ENCODE data around the gene GPC6.

Gene GPC6

DNA sequence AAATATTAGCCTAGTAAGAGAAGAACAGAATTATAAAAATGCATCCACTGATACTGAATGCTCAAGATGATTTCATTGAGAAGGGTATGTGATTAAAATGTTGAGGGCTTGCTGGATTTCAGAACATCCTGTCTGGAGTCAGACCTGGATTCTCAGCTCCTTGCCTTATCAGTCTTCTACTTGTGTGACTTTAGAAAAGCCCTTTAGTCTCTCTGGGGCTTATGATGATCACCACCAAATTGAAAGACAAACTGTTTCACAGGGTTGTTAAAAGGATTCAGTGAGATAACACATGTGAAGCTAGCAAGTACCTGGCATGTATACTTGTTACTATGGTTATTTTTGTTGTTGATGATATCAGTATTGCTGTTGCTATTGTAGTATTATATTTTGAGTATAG is 118.4 kb downstream of the GPC6 start:
- Mint-ChIP-seq H3K4me3 (no peak overlapping the region), H3K4me1 (no peaks in the 10 kb centered on the region), H3K36me3 (no peaks in the 10 kb centered on the region), H3K27me3 (no peaks in the 10 kb centered on the region), H3K9me3 (peaks cover 4% of the 10 kb centered on the region), H3K27ac (no peak overlapping the region)
- ATAC-seq = no peak

DNA sequence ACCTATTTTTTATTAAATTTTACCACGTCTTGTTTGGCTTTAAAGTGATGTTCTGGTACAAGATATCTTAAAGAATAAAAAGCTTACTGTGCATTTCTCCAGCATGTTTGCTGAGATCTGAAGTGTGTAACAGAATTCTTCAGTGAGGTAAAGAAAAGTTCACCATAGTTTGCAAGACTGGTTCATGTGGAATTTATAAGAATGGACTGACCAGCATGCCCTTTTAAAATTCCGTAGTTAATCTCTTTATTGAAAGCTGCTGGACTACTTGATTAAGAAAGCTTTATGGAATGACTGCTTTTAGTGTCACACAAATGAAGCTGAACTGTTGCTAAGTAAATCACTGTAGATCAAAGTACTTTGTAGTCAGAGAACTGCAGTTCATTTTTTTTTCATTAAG is 119.2 kb downstream of the GPC6 start:
- Mint-ChIP-seq H3K9me3 (peaks cover 4% of the 10 kb centered on the region), H3K27me3 (no peaks in the 10 kb centered on the region), H3K4me1 (no peaks in the 10 kb centered on the region), H3K27ac (no peak overlapping the region), H3K4me3 (no peak overlapping the region), H3K36me3 (no peaks in the 10 kb centered on the region)
- ATAC-seq = no peak

- H3K36me3 Mint-ChIP-seq = no peaks in the 10 kb centered on the region
- ATAC-seq = no peak
- H3K9me3 Mint-ChIP-seq = peaks cover 10% of the 10 kb centered on the region
- H3K4me1 Mint-ChIP-seq = no peaks in the 10 kb centered on the region
- H3K4me3 Mint-ChIP-seq = no peak overlapping the region
- H3K27me3 Mint-ChIP-seq = no peaks in the 10 kb centered on the region
- H3K27ac Mint-ChIP-seq = no peak overlapping the region
These were observed 126.0 kb downstream of the GPC6 start for GRCh38 chr13:93352616-93353015.

DNA sequence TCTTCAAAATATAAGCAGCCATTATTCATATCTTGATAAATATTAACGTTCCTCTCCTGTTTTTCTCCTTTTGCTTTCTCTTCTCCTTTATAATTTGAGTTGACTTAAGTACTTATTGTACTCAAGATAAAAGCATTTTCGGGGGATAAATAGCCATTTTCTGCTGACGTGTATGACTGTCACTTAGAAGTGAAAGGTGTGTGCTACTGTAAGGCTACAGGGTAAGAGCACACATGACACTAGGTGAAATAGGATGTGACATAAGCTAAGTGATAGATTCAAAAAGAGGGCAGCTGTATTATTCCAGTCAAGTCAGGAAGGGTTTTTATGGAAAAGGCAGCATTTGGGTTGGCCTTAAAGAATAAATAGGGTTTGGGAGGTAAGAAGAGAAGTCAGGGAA is 128.5 kb downstream of the GPC6 start:
- Mint-ChIP-seq H3K27ac (no peak overlapping the region), H3K4me1 (no peaks in the 10 kb centered on the region), H3K36me3 (no peaks in the 10 kb centered on the region), H3K27me3 (no peaks in the 10 kb centered on the region), H3K4me3 (no peak overlapping the region), H3K9me3 (peaks cover 10% of the 10 kb centered on the region)
- no peak for ATAC-seq

DNA sequence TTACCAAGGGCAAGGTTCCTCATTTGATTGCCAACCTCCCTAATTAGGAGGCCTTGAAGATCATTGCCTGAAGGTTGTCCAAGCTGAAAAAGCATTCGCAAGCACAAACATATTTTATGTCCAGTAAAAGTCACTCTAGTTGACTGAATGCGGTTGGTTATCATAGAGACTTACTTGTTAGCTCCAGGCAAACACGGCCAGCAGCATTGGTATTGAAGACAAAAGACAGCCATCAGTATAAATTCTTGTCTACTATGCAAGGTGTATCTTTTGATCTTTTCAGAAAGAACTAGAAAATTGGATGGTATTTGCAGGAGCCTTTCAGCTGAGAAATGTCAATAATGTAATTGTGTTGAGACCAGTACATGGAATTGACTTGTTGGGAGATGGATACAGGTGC is 129.9 kb downstream of the GPC6 start:
- H3K36me3 Mint-ChIP-seq = no peaks in the 10 kb centered on the region
- peaks cover 10% of the 10 kb centered on the region for H3K9me3 Mint-ChIP-seq
- no peaks in the 10 kb centered on the region for H3K4me1 Mint-ChIP-seq
- ATAC-seq = no peak
- H3K4me3 Mint-ChIP-seq = no peak overlapping the region
- H3K27me3 Mint-ChIP-seq = no peaks in the 10 kb centered on the region
- no peak overlapping the region for H3K27ac Mint-ChIP-seq

DNA sequence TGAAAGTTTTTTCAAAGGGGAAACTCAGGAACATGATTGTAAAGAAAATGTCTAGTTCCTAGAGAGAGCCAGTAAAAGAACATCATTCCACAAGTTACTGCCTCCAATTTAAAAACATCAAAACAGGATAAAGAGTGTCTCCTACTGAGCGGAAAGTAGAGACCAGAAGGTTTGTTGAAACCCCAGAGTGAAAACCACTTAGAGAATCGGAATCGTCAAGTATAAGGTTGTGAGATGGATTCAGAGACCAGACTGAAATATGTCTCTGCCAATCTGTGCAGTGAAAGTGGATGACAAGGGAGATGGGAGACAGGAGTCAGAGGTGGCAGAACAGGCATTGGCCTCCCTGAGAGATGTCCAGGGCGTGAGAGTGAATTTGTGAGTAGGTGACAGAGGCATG is 133.4 kb downstream of the GPC6 start:
- Mint-ChIP-seq H3K4me3 (no peak overlapping the region), H3K27me3 (no peaks in the 10 kb centered on the region), H3K36me3 (no peaks in the 10 kb centered on the region), H3K9me3 (peaks cover 7% of the 10 kb centered on the region), H3K4me1 (no peaks in the 10 kb centered on the region), H3K27ac (no peak overlapping the region)
- no peak for ATAC-seq

- Mint-ChIP-seq H3K36me3 (no peaks in the 10 kb centered on the region), H3K4me1 (no peaks in the 10 kb centered on the region), H3K4me3 (no peak overlapping the region), H3K27ac (no peak overlapping the region), H3K9me3 (peaks cover 3% of the 10 kb centered on the region), H3K27me3 (no peaks in the 10 kb centered on the region)
- no peak for ATAC-seq
These were observed 135.1 kb downstream of the GPC6 start for GRCh38 chr13:93361703-93362102.

DNA sequence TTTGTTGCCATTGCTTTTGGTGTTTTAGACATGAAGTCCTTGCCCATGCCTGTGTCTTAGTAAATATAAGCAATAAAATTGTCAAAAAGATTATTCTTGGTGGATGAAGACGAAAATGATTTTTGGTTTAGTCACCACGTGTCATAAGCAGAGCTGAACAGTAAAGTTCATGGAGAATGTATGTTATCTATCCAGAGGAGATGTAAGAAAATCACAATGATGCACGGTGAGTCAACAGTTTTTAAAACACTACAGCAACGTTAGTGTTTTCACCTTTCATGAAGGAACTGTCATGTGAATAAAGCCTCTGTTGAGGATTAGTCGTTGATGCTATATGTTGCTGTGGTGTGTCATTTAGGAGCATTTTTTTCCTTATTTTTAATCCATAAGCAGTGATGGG is 137.6 kb downstream of the GPC6 start:
- Mint-ChIP-seq H3K9me3 (peaks cover 3% of the 10 kb centered on the region), H3K4me3 (no peak overlapping the region), H3K4me1 (no peaks in the 10 kb centered on the region), H3K27me3 (no peaks in the 10 kb centered on the region), H3K36me3 (no peaks in the 10 kb centered on the region), H3K27ac (no peak overlapping the region)
- ATAC-seq = no peak

GRCh38 chr13:93368296-93368695 is 141.7 kb downstream of the GPC6 start:
- Mint-ChIP-seq H3K27me3 (no peaks in the 10 kb centered on the region), H3K9me3 (peaks cover 3% of the 10 kb centered on the region), H3K36me3 (no peaks in the 10 kb centered on the region), H3K27ac (no peak overlapping the region), H3K4me3 (no peak overlapping the region), H3K4me1 (no peaks in the 10 kb centered on the region)
- ATAC-seq = no peak

- no peaks in the 10 kb centered on the region for H3K36me3 Mint-ChIP-seq
- no peak for ATAC-seq
- no peaks in the 10 kb centered on the region for H3K27me3 Mint-ChIP-seq
- no peaks in the 10 kb centered on the region for H3K4me1 Mint-ChIP-seq
- no peak overlapping the region for H3K4me3 Mint-ChIP-seq
- peaks cover 3% of the 10 kb centered on the region for H3K9me3 Mint-ChIP-seq
- no peak overlapping the region for H3K27ac Mint-ChIP-seq
These were observed 142.1 kb downstream of the GPC6 start for GRCh38 chr13:93368718-93369117.

- ATAC-seq = no peak
- H3K27ac Mint-ChIP-seq = no peak overlapping the region
- H3K4me3 Mint-ChIP-seq = no peak overlapping the region
- H3K9me3 Mint-ChIP-seq = no peaks in the 10 kb centered on the region
- H3K4me1 Mint-ChIP-seq = no peaks in the 10 kb centered on the region
- H3K36me3 Mint-ChIP-seq = no peaks in the 10 kb centered on the region
- no peaks in the 10 kb centered on the region for H3K27me3 Mint-ChIP-seq
These were observed 146.2 kb downstream of the GPC6 start for GRCh38 chr13:93372856-93373255.

DNA sequence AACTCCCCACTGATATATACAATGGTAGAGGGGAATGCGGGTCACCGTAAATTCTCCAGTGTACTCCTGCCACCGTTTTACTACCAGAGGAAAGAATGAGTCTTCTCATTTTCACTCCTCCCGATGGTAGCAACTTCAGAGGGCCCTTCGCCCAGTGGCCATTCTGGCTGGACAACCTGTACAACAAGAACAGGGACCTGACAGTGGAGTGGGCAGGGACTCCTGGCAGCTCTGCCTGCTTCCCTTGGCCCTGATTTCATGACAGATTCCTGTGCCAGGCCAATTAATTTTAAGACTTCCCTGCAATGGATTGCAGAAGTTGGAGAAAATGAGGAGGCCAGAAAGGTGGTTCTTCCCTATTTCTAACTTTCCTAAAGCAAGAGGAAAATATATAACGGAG is 148.9 kb downstream of the GPC6 start:
- no peak overlapping the region for H3K4me3 Mint-ChIP-seq
- no peaks in the 10 kb centered on the region for H3K9me3 Mint-ChIP-seq
- no peaks in the 10 kb centered on the region for H3K4me1 Mint-ChIP-seq
- H3K27ac Mint-ChIP-seq = no peak overlapping the region
- ATAC-seq = no peak
- no peaks in the 10 kb centered on the region for H3K27me3 Mint-ChIP-seq
- H3K36me3 Mint-ChIP-seq = no peaks in the 10 kb centered on the region

- no peaks in the 10 kb centered on the region for H3K36me3 Mint-ChIP-seq
- H3K27me3 Mint-ChIP-seq = no peaks in the 10 kb centered on the region
- H3K4me3 Mint-ChIP-seq = no peak overlapping the region
- no peak for ATAC-seq
- no peaks in the 10 kb centered on the region for H3K4me1 Mint-ChIP-seq
- H3K27ac Mint-ChIP-seq = no peak overlapping the region
- no peaks in the 10 kb centered on the region for H3K9me3 Mint-ChIP-seq
These were observed 150.6 kb downstream of the GPC6 start for GRCh38 chr13:93377196-93377595.

DNA sequence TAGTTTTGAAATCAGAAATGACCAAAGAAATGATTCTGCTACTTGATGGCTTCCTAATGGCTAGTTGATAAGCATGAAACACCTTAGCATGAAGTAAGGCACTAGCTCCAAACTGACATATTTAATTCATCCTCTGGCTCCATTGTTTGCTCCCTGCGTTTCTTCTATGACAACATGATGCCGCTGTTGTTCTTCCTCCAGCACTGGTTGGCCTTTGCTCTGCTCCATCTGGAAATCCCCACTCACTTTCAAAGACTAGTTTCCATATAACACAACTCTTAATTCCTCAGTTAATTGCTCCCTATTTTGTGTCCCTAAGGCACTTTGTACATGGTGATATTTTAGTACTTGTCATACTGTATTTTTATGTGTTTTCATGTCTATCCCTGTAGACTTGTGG is 151.6 kb downstream of the GPC6 start:
- no peak overlapping the region for H3K27ac Mint-ChIP-seq
- H3K4me3 Mint-ChIP-seq = no peak overlapping the region
- no peak for ATAC-seq

DNA sequence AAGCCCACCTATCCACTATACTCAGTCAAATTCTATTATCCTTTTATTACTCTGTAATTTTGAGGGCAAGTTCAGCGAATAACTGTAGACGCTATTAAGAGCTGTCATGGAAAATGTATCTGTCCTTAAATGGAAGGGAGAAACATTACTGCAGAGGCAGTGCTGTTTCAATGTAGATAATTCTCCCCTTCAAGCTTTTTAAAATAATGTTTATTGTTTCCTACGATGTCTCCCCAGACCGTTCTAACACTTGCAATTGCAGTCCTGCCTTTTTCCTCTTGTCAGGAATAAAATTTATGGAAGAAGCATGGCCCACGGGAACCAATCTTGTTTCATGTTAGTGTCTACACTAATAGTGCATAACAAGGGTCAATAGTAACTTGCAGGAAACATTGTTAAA is 159.5 kb downstream of the GPC6 start:
- Mint-ChIP-seq H3K27me3 (no peaks in the 10 kb centered on the region), H3K9me3 (peaks cover 8% of the 10 kb centered on the region)
- no peak for ATAC-seq

More for the DNA sequence above, 151.6 kb downstream of the GPC6 start:
- H3K27me3 Mint-ChIP-seq = no peaks in the 10 kb centered on the region
- H3K4me1 Mint-ChIP-seq = no peaks in the 10 kb centered on the region
- peaks cover 3% of the 10 kb centered on the region for H3K9me3 Mint-ChIP-seq
- no peaks in the 10 kb centered on the region for H3K36me3 Mint-ChIP-seq

DNA sequence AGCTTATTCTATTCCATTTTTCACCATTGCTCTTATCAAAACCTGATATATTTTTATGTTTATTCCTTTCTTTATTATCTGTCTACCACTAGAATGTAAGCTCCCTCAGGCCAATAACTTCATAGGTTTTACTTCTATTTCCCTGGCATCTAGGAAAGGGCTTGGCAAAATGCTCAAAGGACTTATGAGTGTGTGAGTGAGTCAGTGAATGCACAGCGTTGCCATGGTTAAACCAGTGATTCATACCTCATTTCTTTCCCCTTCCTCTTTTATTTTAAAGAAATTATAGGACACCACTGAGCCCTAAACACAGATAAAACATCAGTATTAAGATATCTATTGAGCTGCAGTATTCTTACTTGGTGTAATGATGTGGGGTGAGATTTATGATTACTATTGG is 162.1 kb downstream of the GPC6 start:
- Mint-ChIP-seq H3K9me3 (peaks cover 8% of the 10 kb centered on the region), H3K36me3 (no peaks in the 10 kb centered on the region), H3K4me3 (no peak overlapping the region), H3K27ac (no peak overlapping the region), H3K4me1 (no peaks in the 10 kb centered on the region), H3K27me3 (no peaks in the 10 kb centered on the region)
- ATAC-seq = no peak

More for the DNA sequence above, 159.5 kb downstream of the GPC6 start:
- no peak overlapping the region for H3K4me3 Mint-ChIP-seq
- no peaks in the 10 kb centered on the region for H3K36me3 Mint-ChIP-seq
- no peaks in the 10 kb centered on the region for H3K4me1 Mint-ChIP-seq
- H3K27ac Mint-ChIP-seq = no peak overlapping the region

GRCh38 chr13:93397619-93398018 is 171.0 kb downstream of the GPC6 start:
- H3K9me3 Mint-ChIP-seq = peaks cover 14% of the 10 kb centered on the region
- no peak overlapping the region for H3K27ac Mint-ChIP-seq
- no peak overlapping the region for H3K4me3 Mint-ChIP-seq
- H3K4me1 Mint-ChIP-seq = no peaks in the 10 kb centered on the region
- no peaks in the 10 kb centered on the region for H3K27me3 Mint-ChIP-seq
- no peak for ATAC-seq
- no peaks in the 10 kb centered on the region for H3K36me3 Mint-ChIP-seq
